IMR-90 (cell line): ENCODE results near the gene NOL4L. TPM values are rescaled to one million over a fixed set of nuclear protein-coding genes. Genes with fewer than 3 reads are reported as not detected.

Source experiments
- ATAC-seq: fragments of 200-7000 bp; cut with Tn5 transposase; 2 replicates; pipeline ENCODE4 v1.9.1; 2020; ENCODE audit warnings: low read depth, mild to moderate bottlenecking, moderate library complexity
- BruUV-seq: library from RNA; stranded (reverse); fragments of 400-500 nt; replicated peaks from 2 replicates; lab custom pipeline; 2021; lab: Mats Ljungman, UMichigan
- CTCF ChIA-PET: fragments of 300-600 bp; formaldehyde crosslinking; extraction: SDS; loops from one replicate; lab custom pipeline; 2021; ENCODE audit warnings: antibody characterized with exemption; lab: Yijun Ruan, JAX
- POLR2A ChIA-PET: fragments of 300-600 bp; sonication (Branson Sonifier 250); formaldehyde crosslinking; loops from one replicate; lab custom pipeline; 2022; ENCODE audit warnings: antibody characterized with exemption; ENCODE audit not compliant: unreplicated experiment; lab: Charles Lee
- DNase-seq: peaks from one replicate; pipeline ENCODE4 v3.0.0; 2013
- H2AFZ ChIP-seq: replicated peaks from 2 replicates; pipeline ENCODE3; 2013; ENCODE audit warnings: low read length, mild to moderate bottlenecking; ENCODE audit not compliant: poor library complexity
- H2AK5ac ChIP-seq: 2 replicates; pipeline ENCODE4 v1.6.1; 2013; ENCODE audit warnings: low read depth, low read length, inconsistent platforms
- H2AK9ac ChIP-seq: replicated peaks from 2 replicates; pipeline ENCODE3; 2013; ENCODE audit warnings: mild to moderate bottlenecking, low read depth, low read length, moderate library complexity; ENCODE audit not compliant: poor library complexity
- H2BK120ac ChIP-seq: 2 replicates; pipeline ENCODE4 v1.6.1; 2013; ENCODE audit warnings: low read depth, low read length, inconsistent platforms
- H2BK15ac ChIP-seq: 3 replicates; pipeline ENCODE4 v1.6.1; 2013; ENCODE audit warnings: low read depth, low read length, inconsistent platforms
- H2BK20ac ChIP-seq: 2 replicates; pipeline ENCODE4 v1.6.1; 2013; ENCODE audit warnings: low read depth, mild to moderate bottlenecking, inconsistent platforms, low read length, moderate library complexity
- H2BK5ac ChIP-seq: 2 replicates; pipeline ENCODE4 v1.6.1; 2013; ENCODE audit warnings: mild to moderate bottlenecking, low read depth, low read length, inconsistent platforms; ENCODE audit not compliant: poor library complexity, severe bottlenecking
- H3K14ac ChIP-seq: replicated peaks from 2 replicates; pipeline ENCODE4 v1.6.1; 2013; ENCODE audit warnings: low read depth, low read length, inconsistent platforms
- H3K18ac ChIP-seq: 2 replicates; pipeline ENCODE4 v1.6.1; 2013; ENCODE audit warnings: low read depth, low read length, control low read depth
- H3K23ac ChIP-seq: 2 replicates; pipeline ENCODE4 v1.6.1; 2013; ENCODE audit warnings: low read depth, low read length, inconsistent platforms
- H3K27ac ChIP-seq: 2 replicates; pipeline ENCODE4 v1.5.1; 2013; ENCODE audit warnings: mild to moderate bottlenecking, control low read depth, low read length; ENCODE audit not compliant: insufficient read depth
- H3K27me3 ChIP-seq: 2 replicates; pipeline ENCODE4 v1.6.1; 2013; ENCODE audit warnings: low read length; ENCODE audit not compliant: control insufficient read depth, insufficient read depth
- H3K36me3 ChIP-seq: 2 replicates; pipeline ENCODE4 v1.6.1; 2013; ENCODE audit warnings: low read length, mixed read lengths; ENCODE audit not compliant: control insufficient read depth, insufficient read depth
- H3K4ac ChIP-seq: 2 replicates; pipeline ENCODE4 v1.6.1; 2013; ENCODE audit warnings: low read depth, low read length, inconsistent platforms
- H3K4me1 ChIP-seq: 2 replicates; pipeline ENCODE4 v1.6.1; 2013; ENCODE audit warnings: low read length, mixed read lengths; ENCODE audit not compliant: control insufficient read depth, insufficient read depth
- H3K4me2 ChIP-seq: 2 replicates; pipeline ENCODE4 v1.6.1; 2013; ENCODE audit warnings: low read depth, mild to moderate bottlenecking, control low read depth, low read length, moderate library complexity
- H3K4me3 ChIP-seq: 2 replicates; pipeline ENCODE4 v1.5.1; 2013; ENCODE audit warnings: low read depth, mild to moderate bottlenecking, control low read depth, low read length, moderate library complexity; ENCODE audit not compliant: insufficient read depth
- H3K56ac ChIP-seq: 2 replicates; pipeline ENCODE4 v1.6.1; 2013; ENCODE audit warnings: low read length, inconsistent platforms; ENCODE audit not compliant: insufficient read depth; ENCODE audit errors: extremely low read depth
- H3K79me1 ChIP-seq, 2 experiments: 2 replicates each; pipeline ENCODE4 v1.6.1; 2013; ENCODE audit warnings: low read length in 2 of 2, inconsistent platforms in 1 of 2, low read depth in 1 of 2
- H3K9ac ChIP-seq: 2 replicates; pipeline ENCODE4 v1.6.1; 2013; ENCODE audit warnings: low read depth, low read length, control low read depth
- H3K9me1 ChIP-seq: 2 replicates; pipeline ENCODE4 v1.6.1; 2013; ENCODE audit warnings: low read length, inconsistent platforms; ENCODE audit not compliant: insufficient read depth
- H3K9me3 ChIP-seq: 2 replicates; pipeline ENCODE4 v1.6.1; 2013; ENCODE audit warnings: low read length; ENCODE audit not compliant: control insufficient read depth, insufficient read depth
- H4K20me1 ChIP-seq: 2 replicates; pipeline ENCODE4 v1.6.1; 2013; ENCODE audit warnings: low read length, inconsistent platforms; ENCODE audit not compliant: insufficient read depth
- H4K5ac ChIP-seq: 2 replicates; pipeline ENCODE4 v1.6.1; 2013; ENCODE audit warnings: mild to moderate bottlenecking, low read depth, low read length, control low read depth
- H4K8ac ChIP-seq, 2 experiments: 2 replicates each; pipeline ENCODE4 v1.6.1; 2013; ENCODE audit warnings: low read depth in 2 of 2, low read length in 2 of 2, control low read depth in 1 of 2, inconsistent platforms in 1 of 2
- H4K91ac ChIP-seq: 2 replicates; pipeline ENCODE4 v1.6.1; 2013; ENCODE audit warnings: low read depth, low read length, inconsistent platforms; ENCODE audit not compliant: insufficient read depth
- BHLHE40 ChIP-seq: fragments of 150-350 bp; IDR thresholded peaks from 2 replicates; pipeline ENCODE4 v1.6.1; 2016; ENCODE audit warnings: mild to moderate bottlenecking, low read depth, low read length
- CEBPB ChIP-seq: IDR thresholded peaks from 2 replicates; pipeline ENCODE4 v1.6.1; 2012; ENCODE audit warnings: low read depth, low read length, improper control_type of control experiment
- CHD1 ChIP-seq: IDR thresholded peaks from 2 replicates; pipeline ENCODE4 v1.6.1; 2012; ENCODE audit warnings: low read depth, low read length, improper control_type of control experiment
- CTCF ChIP-seq: conservative IDR thresholded peaks from 2 replicates; pipeline ENCODE4 v1.5.1; 2012; ENCODE audit warnings: mild to moderate bottlenecking, low read depth, low read length, improper control_type of control experiment
- ELK1 ChIP-seq: fragments of 150-350 bp; IDR thresholded peaks from 2 replicates; pipeline ENCODE4 v1.6.1; 2016; ENCODE audit warnings: low read depth, mild to moderate bottlenecking, low read length, moderate library complexity, borderline replicate concordance
- FOS ChIP-seq: fragments of 150-350 bp; IDR thresholded peaks from 2 replicates; pipeline ENCODE4 v1.6.1; 2016; ENCODE audit warnings: low read depth, low read length
- MAFK ChIP-seq: IDR thresholded peaks from 2 replicates; pipeline ENCODE4 v1.6.1; 2012; ENCODE audit warnings: low read depth, low read length, improper control_type of control experiment
- MAZ ChIP-seq: IDR thresholded peaks from 2 replicates; pipeline ENCODE4 v1.6.1; 2012; ENCODE audit warnings: low read depth, mild to moderate bottlenecking, low read length, improper control_type of control experiment, moderate library complexity, borderline replicate concordance
- MXI1 ChIP-seq: IDR thresholded peaks from 2 replicates; pipeline ENCODE4 v1.6.1; 2012; ENCODE audit warnings: low read depth, mild to moderate bottlenecking, low read length, moderate library complexity, borderline replicate concordance
- NFE2L2 ChIP-seq: fragments of 150-350 bp; IDR thresholded peaks from 2 replicates; pipeline ENCODE4 v1.6.1; 2016; ENCODE audit warnings: low read depth, mild to moderate bottlenecking, low read length
- POLR2A ChIP-seq: IDR thresholded peaks from 2 replicates; pipeline ENCODE4 v1.6.1; 2012; ENCODE audit warnings: mild to moderate bottlenecking, low read depth, low read length
- RAD21 ChIP-seq: IDR thresholded peaks from 2 replicates; pipeline ENCODE4 v1.6.1; 2012; ENCODE audit warnings: low read length, improper control_type of control experiment
- RCOR1 ChIP-seq: IDR thresholded peaks from 2 replicates; pipeline ENCODE4 v1.6.1; 2012; ENCODE audit warnings: mild to moderate bottlenecking, low read length, improper control_type of control experiment; ENCODE audit not compliant: insufficient replicate concordance
- RFX5 ChIP-seq: IDR thresholded peaks from 2 replicates; pipeline ENCODE4 v1.8.0; 2012; ENCODE audit warnings: low read depth, mild to moderate bottlenecking, low read length, moderate library complexity
- SMC3 ChIP-seq: fragments of 150-350 bp; IDR thresholded peaks from 2 replicates; pipeline ENCODE4 v1.6.1; 2016; ENCODE audit warnings: low read depth, mild to moderate bottlenecking, antibody characterized with exemption, low read length, moderate library complexity
- USF2 ChIP-seq: fragments of 150-350 bp; IDR thresholded peaks from 2 replicates; pipeline ENCODE4 v1.6.1; 2017; ENCODE audit warnings: mild to moderate bottlenecking, antibody characterized with exemption, low read length, low read depth
- WGBS, 2 experiments: methylation state at CpG; one replicate each; pipeline versions ENCODE4 v1.1.5 to v1.1.7; 2013; ENCODE audit warnings: missing lambda C conversion rate in 2 of 2; ENCODE audit not compliant: insufficient read length in 1 of 2; ENCODE audit errors: extremely low coverage in 2 of 2; 5-methylcytosine and 5-hydroxymethylcytosine counted together
- dilution Hi-C: fragments of 300-500 bp; cut with HindIII; formaldehyde crosslinking; loops from one replicate; pipeline ENCODE4 v1.14.3; 2018; ENCODE audit warnings: low sequenced_read_pairs; ENCODE audit not compliant: unreplicated experiment
- in situ Hi-C: fragments of 300-500 bp; cut with MboI; formaldehyde crosslinking; loops from 3 replicates; pipeline ENCODE4 v1.14.3; 2019; ENCODE audit warnings: low sequenced_read_pairs, inconsistent platforms, mixed read lengths
- intact Hi-C: fragments of 100-400 bp; cut with micrococcal nuclease; formaldehyde crosslinking; loops from 2 replicates; pipeline ENCODE4 v1.10.0; 2022
- polyA plus RNA-seq, 3 experiments: library from polyadenylated mRNA; depleted of rRNA; stranded (reverse); fragments of >200 nt; gene quantifications; 2 replicates each; pipeline ENCODE4 v1.2.3, GENCODE V29; 2012; ENCODE audit warnings: low replicate concordance in 1 of 3
- total RNA-seq: library from RNA; depleted of rRNA; stranded (reverse); fragments of >200 nt; gene quantifications from 2 replicates; pipeline ENCODE4 v1.2.3, GENCODE V29; 2012

Gene NOL4L
- total and polyA plus RNA-seq, 2 of the 4 experiments (the other 2 are of a cell fraction), result 4.7 to 13.3 TPM

GRCh38 chr20:32571566-32571965 lies 13.6 kb downstream of the NOL4L start:
- intact Hi-C loops, result no loop called here
- Histone ChIP-seq H3K27ac (no peak overlapping the region), H4K91ac (no peak overlapping the region), H2BK15ac (no peak overlapping the region), H2BK20ac (no peak overlapping the region), H3K23ac (no peak overlapping the region), H3K4ac (no peak overlapping the region), H3K27me3 (no peaks in the 10 kb centered on the region; the same call in 1 of the 2 replicates), H3K56ac (no peak overlapping the region), H3K36me3 (no peaks in the 10 kb centered on the region), H3K9me3 (no peaks in the 10 kb centered on the region), H3K9me1 (peaks cover 14% of the 10 kb centered on the region), H3K4me1 (peaks cover 10% of the 10 kb centered on the region), H3K4me3 (no peak overlapping the region), H4K5ac (no peak overlapping the region), H3K4me2 (no peak overlapping the region), H4K20me1 (0 out of 2 replicates have a peak, but pooled peaks cover 4% of the 10 kb centered on the region), H2AK9ac (no peak overlapping the region), H2AFZ (no peak overlapping the region), H4K8ac (no peak overlapping the region), H3K14ac (no peak overlapping the region), H3K18ac (no peak overlapping the region), H2BK5ac (no peak overlapping the region), H2BK120ac (no peak overlapping the region), H3K9ac (no peak overlapping the region), H2AK5ac (no peak overlapping the region), H3K79me1 (peaks cover 0 to 4% of the 10 kb centered on the region in 2 experiments; a peak in 2 of 4 replicates)
- ATAC-seq (no peak), DNase-seq (no peak)
- dilution Hi-C loops, result no loop called here
- no peak for TF ChIP-seq ELK1
- no peak for TF ChIP-seq RAD21
- no peak for TF ChIP-seq RFX5
- no peak for TF ChIP-seq SMC3
- TF ChIP-seq POLR2A, result no peak
- no peak for TF ChIP-seq FOS
- TF ChIP-seq NFE2L2, result no peak
- no peak for TF ChIP-seq RCOR1
- no peak for TF ChIP-seq USF2
- no peak for TF ChIP-seq CEBPB
- TF ChIP-seq MXI1, result no peak
- no peak for TF ChIP-seq MAZ
- no peak for TF ChIP-seq CHD1
- no peak for TF ChIP-seq MAFK
- TF ChIP-seq BHLHE40, result no peak
- TF ChIP-seq CTCF, result no peak
- ChIA-PET CTCF (no interaction called here), POLR2A (no interaction called here)
- WGBS, 2 experiments, result 66% methylated on average over 4 of the region's 9 CpGs; no CpG with 5 or more reads in 1 of the 2 experiments
- in situ Hi-C loops, result no loop called here
- BruUV-seq, result no TSS peak
